HG02973 (cell line): ENCODE results near the gene LNPEP.

Source experiments
- ATAC-seq: cut with Tn5 transposase; IDR thresholded peaks from one replicate; pipeline ENCODE4 v1.9.1; 2021; ENCODE audit warnings: moderate library complexity; ENCODE audit not compliant: unreplicated experiment

LNPEP gene

GRCh38 chr5:96994493-96994892, 58.6 kb downstream of the LNPEP start:
- ATAC-seq = no peak

- ATAC-seq = no peak
These were observed 59.5 kb downstream of the LNPEP start for GRCh38 chr5:96995419-96995818.

GRCh38 chr5:96997265-96997859, 61.5 kb downstream of the LNPEP start:
- ATAC-seq = peak; percentile 84

GRCh38 chr5:96999856-97000255, 64.0 kb downstream of the LNPEP start:
- ATAC-seq = no peak

GRCh38 chr5:97000391-97000790, 64.5 kb downstream of the LNPEP start:
- ATAC-seq = no peak

GRCh38 chr5:97002983-97003382, 67.1 kb downstream of the LNPEP start:
- ATAC-seq = no peak

GRCh38 chr5:97004423-97005060, 68.7 kb downstream of the LNPEP start:
- no peak for ATAC-seq

- ATAC-seq = no peak
These were observed 70.7 kb downstream of the LNPEP start for GRCh38 chr5:97006454-97007060.

- ATAC-seq = peak; percentile 70
These were observed 73.5 kb downstream of the LNPEP start for GRCh38 chr5:97009212-97009898.

GRCh38 chr5:97009921-97010320, 74.0 kb downstream of the LNPEP start:
- no peak for ATAC-seq

- ATAC-seq = no peak
These were observed 74.7 kb downstream of the LNPEP start for GRCh38 chr5:97010606-97011005.

- no peak for ATAC-seq
These were observed 75.7 kb downstream of the LNPEP start for GRCh38 chr5:97011567-97011966.

GRCh38 chr5:97019435-97020117, 83.7 kb downstream of the LNPEP start:
- no peak for ATAC-seq

GRCh38 chr5:97021416-97021815, 85.5 kb downstream of the LNPEP start:
- no peak for ATAC-seq

- ATAC-seq = no peak
These were observed 87.0 kb downstream of the LNPEP start for GRCh38 chr5:97022898-97023297.

GRCh38 chr5:97026721-97027120, 90.8 kb downstream of the LNPEP start:
- no peak for ATAC-seq

- ATAC-seq = no peak
These were observed 101.9 kb downstream of the LNPEP start for GRCh38 chr5:97037819-97038218.

GRCh38 chr5:97041239-97041638, 105.4 kb downstream of the LNPEP start:
- no peak for ATAC-seq

- ATAC-seq = no peak
These were observed 107.1 kb downstream of the LNPEP start for GRCh38 chr5:97042996-97043395.

GRCh38 chr5:97043511-97043910, 107.6 kb downstream of the LNPEP start:
- ATAC-seq = no peak

GRCh38 chr5:97044052-97044451, 108.2 kb downstream of the LNPEP start:
- no peak for ATAC-seq
